Sigmoid colon (tissue), 7 donors: ENCODE measurements around the gene ZG16B. TPM values are rescaled to one million over a fixed set of nuclear protein-coding genes. Genes with fewer than 3 reads are reported as not detected.

Experiments
- DNase-seq: peaks from one replicate; pipeline ENCODE4 v3.0.0-alpha.2; 2019
- H3K27ac ChIP-seq, 4 donors: fragments of 200-600 bp; sonication (generic); one replicate each; pipeline ENCODE4 v1.5.1; 2016 to 2019; ENCODE audit warnings: mild to moderate bottlenecking in 1 of 4
- H3K27me3 ChIP-seq, 3 donors: fragments of 200-600 bp; sonication (generic); one replicate each; pipeline ENCODE4 v1.5.1; 2019; ENCODE audit warnings: mild to moderate bottlenecking in 1 of 3
- H3K36me3 ChIP-seq, 4 donors: fragments of 200-600 bp; sonication (generic); one replicate each; pipeline ENCODE4 v1.5.1; 2016 to 2019
- H3K4me1 ChIP-seq, 4 donors: fragments of 200-600 bp; sonication (generic); one replicate each; pipeline ENCODE4 v1.5.1; 2017 to 2019
- H3K4me3 ChIP-seq, 4 donors: fragments of 200-600 bp; sonication (generic); one replicate each; pipeline ENCODE4 v1.5.1; 2017 to 2019; ENCODE audit warnings: mild to moderate bottlenecking in 2 of 4, moderate library complexity in 1 of 4
- H3K9me3 ChIP-seq, 4 donors: fragments of 200-600 bp in 3 of 4; sonication (generic) in 3 of 4; one replicate each; pipeline versions ENCODE4 v1.5.1 to v1.6.1; 2013 to 2019
- CTCF ChIP-seq, 4 experiments: fragments of 450-650 bp in 3 of 4; fragments of 200-600 bp in 1 of 4; IDR thresholded peaks; one replicate each; pipeline ENCODE4 v1.5.1; 2016 to 2019; ENCODE audit warnings: antibody characterized with exemption in 4 of 4, mild to moderate bottlenecking in 3 of 4, moderate library complexity in 2 of 4
- EP300 ChIP-seq, 4 donors: sonication (generic); formaldehyde crosslinking; IDR thresholded peaks; one replicate each; pipeline ENCODE4 v1.6.1; 2017; ENCODE audit warnings: antibody characterized with exemption in 4 of 4
- POLR2A ChIP-seq, 2 donors: fragments of 450-650 bp; IDR thresholded peaks; one replicate each; pipeline ENCODE4 v1.6.1; 2016; ENCODE audit warnings: antibody characterized with exemption in 2 of 2, mild to moderate bottlenecking in 2 of 2, moderate library complexity in 2 of 2
- POLR2AphosphoS5 ChIP-seq, 4 donors: sonication (generic); formaldehyde crosslinking; IDR thresholded peaks; one replicate each; pipeline ENCODE4 v1.6.1; 2017; ENCODE audit warnings: antibody characterized with exemption in 4 of 4
- WGBS, 2 donors: extraction: QIAGEN DNeasy Blood & Tissue Kit; methylation state at CpG; one replicate each; pipeline ENCODE4 v1.1.7; 2013; 5-methylcytosine and 5-hydroxymethylcytosine counted together
- intact Hi-C: fragments of 100-400 bp; cut with DNase I; formaldehyde crosslinking; loops from one replicate; pipeline ENCODE4 v1.15.1; 2023
- polyA plus RNA-seq, 3 donors: library from polyadenylated mRNA; stranded (reverse); fragments of 200-250 nt; gene quantifications; one replicate each; pipeline ENCODE4 v1.2.3, GENCODE V29; 2013
- total RNA-seq, 4 donors: library from RNA; depleted of rRNA; stranded (reverse); fragments of >200 nt; gene quantifications; one replicate each; pipeline ENCODE4 v1.1.0, GENCODE V29; 2016
- donor health status: healthy with polysubstance abuse.
- donor health status: Bipolar disorder and iron deficiency.
- donor health status: healthy.

ZG16B gene
- total and polyA plus RNA-seq, 7 donors, result 15.6 to 147 (median 55.0) TPM; not detected in 4

DNA sequence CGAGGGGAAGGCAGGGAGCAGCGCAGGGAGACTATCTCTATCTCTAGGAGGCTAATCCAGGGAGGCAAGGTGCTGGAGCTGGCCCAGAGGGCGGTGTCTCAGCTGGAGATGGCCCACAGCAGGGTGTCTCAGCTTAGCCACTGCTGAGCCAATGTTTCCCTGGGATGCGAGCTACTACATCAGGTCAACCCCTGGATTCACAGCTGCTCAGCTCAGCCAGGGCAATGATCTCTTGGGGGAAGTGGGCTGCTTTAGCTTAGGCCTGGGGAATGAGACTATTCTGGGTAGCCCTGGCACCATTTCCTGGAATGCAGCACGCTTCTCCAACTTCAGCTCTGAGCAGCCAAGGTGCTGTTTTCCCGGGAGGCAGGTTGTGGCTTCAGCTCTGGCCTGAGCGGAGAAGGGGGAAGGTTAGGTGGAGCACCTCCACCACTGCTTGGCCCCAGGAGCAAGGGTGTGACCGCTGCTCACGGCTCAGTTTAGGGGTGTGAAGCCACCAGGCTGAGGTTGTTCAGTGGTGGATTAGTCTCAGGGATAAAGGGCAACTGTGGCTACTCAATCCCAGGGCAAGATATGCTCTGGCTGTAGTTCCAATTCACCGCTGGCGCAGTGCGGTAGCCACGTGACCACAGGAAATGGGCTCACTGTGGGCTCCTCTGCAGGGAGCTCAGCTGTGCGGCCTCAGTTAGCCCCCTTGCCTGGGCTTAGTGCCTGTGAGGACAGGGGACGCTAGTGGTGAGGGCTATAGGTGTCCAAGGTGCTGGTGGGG lies 18.2 kb upstream of the ZG16B start:
- Histone ChIP-seq H3K36me3 (no peaks in the 10 kb centered on the region), H3K27ac (no peak overlapping the region), H3K4me1 (no peaks in the 10 kb centered on the region), H3K27me3 (peaks cover 0 to 31% (median 26%) of the 10 kb centered on the region in 3 donors), H3K9me3 (no peaks in the 10 kb centered on the region), H3K4me3 (no peak overlapping the region)
- DNase-seq, result peak; percentile 56
- intact Hi-C loops, result no loop called here
- TF ChIP-seq POLR2AphosphoS5 (IDR thresholded peaks at IDR 0.05), result no peak
- no peak for TF ChIP-seq EP300 (IDR thresholded peaks at IDR 0.05)
- TF ChIP-seq CTCF (IDR thresholded peaks at IDR 0.05), result no peak
- TF ChIP-seq POLR2A (IDR thresholded peaks at IDR 0.05), result no peak
- 69 to 80% methylated on average over 15 of the region's 15 CpGs for WGBS, 2 donors

- WGBS, 2 donors, result 85 to 87% methylated on average over 7 of the region's 7 CpGs
- peaks cover 0 to 41% (median 34%) of the 10 kb centered on the region in 3 donors for H3K27me3 ChIP-seq
- intact Hi-C loops, result no loop called here
These were observed 16.3 kb upstream of the ZG16B start for GRCh38 chr16:2813771-2814221.

GRCh38 chr16:2814551-2815298 lies 15.4 kb upstream of the ZG16B start:
- WGBS, 2 donors, result 66 to 85% methylated on average over 20 of the region's 20 CpGs
- H3K9me3 ChIP-seq, result no peaks in the 10 kb centered on the region
- no peak overlapping the region for H3K4me3 ChIP-seq
- H3K4me1 ChIP-seq, result no peaks in the 10 kb centered on the region
- no peak overlapping the region for H3K27ac ChIP-seq
- H3K36me3 ChIP-seq, result no peaks in the 10 kb centered on the region
- TF ChIP-seq EP300 (IDR thresholded peaks at IDR 0.05), result no peak
- no peak for TF ChIP-seq POLR2A (IDR thresholded peaks at IDR 0.05)
- TF ChIP-seq POLR2AphosphoS5 (IDR thresholded peaks at IDR 0.05), result no peak
- no peak for TF ChIP-seq CTCF (IDR thresholded peaks at IDR 0.05)
- intact Hi-C loops, result no loop called here
- DNase-seq, result peak; percentile 35
- peaks cover 0 to 41% (median 34%) of the 10 kb centered on the region in 3 donors for H3K27me3 ChIP-seq

More at GRCh38 chr16:2813771-2814221, 16.3 kb upstream of the ZG16B start:
- H3K9me3 ChIP-seq, result no peaks in the 10 kb centered on the region
- H3K36me3 ChIP-seq, result no peaks in the 10 kb centered on the region
- H3K4me1 ChIP-seq, result no peaks in the 10 kb centered on the region
- no peak overlapping the region for H3K4me3 ChIP-seq
- DNase-seq, result peak; percentile 54
- TF ChIP-seq POLR2AphosphoS5 (IDR thresholded peaks at IDR 0.05), result no peak
- TF ChIP-seq POLR2A (IDR thresholded peaks at IDR 0.05), result no peak
- TF ChIP-seq CTCF (IDR thresholded peaks at IDR 0.05), result no peak
- no peak for TF ChIP-seq EP300 (IDR thresholded peaks at IDR 0.05)
- H3K27ac ChIP-seq, result no peak overlapping the region

GRCh38 chr16:2815299-2815771 lies 14.8 kb upstream of the ZG16B start:
- intact Hi-C loops, result no loop called here
- 83 to 84% methylated on average over 10 of the region's 10 CpGs for WGBS, 2 donors
- H3K27me3 ChIP-seq, result peaks cover 0 to 43% (median 34%) of the 10 kb centered on the region in 3 donors
- H3K9me3 ChIP-seq, result no peaks in the 10 kb centered on the region
- peak; percentile 36 for DNase-seq
- no peaks in the 10 kb centered on the region for H3K4me1 ChIP-seq
- no peak for TF ChIP-seq POLR2AphosphoS5 (IDR thresholded peaks at IDR 0.05)
- no peak for TF ChIP-seq CTCF (IDR thresholded peaks at IDR 0.05)
- TF ChIP-seq EP300 (IDR thresholded peaks at IDR 0.05), result no peak
- no peak for TF ChIP-seq POLR2A (IDR thresholded peaks at IDR 0.05)
- no peak overlapping the region for H3K27ac ChIP-seq
- H3K36me3 ChIP-seq, result no peaks in the 10 kb centered on the region
- H3K4me3 ChIP-seq, result no peak overlapping the region
